ENCODE results near the gene LCOR. TPM values are rescaled to one million over a fixed set of nuclear protein-coding genes. Genes with fewer than 3 reads are reported as not detected.

LCOR gene
- total RNA-seq, 1 donor: 29.9 TPM

DNA sequence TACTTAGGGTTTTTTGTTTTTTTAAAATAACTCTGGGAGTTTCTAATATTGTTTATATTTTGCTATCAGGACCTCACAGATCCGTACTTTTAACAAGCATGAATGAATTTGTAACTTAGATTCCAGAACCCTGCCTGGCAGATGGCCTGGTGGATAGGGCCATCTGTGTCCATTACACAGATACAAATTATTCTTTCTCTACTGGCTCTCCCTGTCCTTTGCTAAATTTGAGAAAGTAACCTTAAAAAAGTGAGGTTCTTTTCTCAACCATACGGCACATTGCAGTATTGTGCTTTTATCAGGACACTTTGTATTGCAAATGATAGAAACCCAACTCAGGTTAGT lies 26.6 kb downstream of the LCOR start:
- DNase-seq (ENCODE audit: low read depth): no peak
- TF ChIP-seq, protein P1, sequence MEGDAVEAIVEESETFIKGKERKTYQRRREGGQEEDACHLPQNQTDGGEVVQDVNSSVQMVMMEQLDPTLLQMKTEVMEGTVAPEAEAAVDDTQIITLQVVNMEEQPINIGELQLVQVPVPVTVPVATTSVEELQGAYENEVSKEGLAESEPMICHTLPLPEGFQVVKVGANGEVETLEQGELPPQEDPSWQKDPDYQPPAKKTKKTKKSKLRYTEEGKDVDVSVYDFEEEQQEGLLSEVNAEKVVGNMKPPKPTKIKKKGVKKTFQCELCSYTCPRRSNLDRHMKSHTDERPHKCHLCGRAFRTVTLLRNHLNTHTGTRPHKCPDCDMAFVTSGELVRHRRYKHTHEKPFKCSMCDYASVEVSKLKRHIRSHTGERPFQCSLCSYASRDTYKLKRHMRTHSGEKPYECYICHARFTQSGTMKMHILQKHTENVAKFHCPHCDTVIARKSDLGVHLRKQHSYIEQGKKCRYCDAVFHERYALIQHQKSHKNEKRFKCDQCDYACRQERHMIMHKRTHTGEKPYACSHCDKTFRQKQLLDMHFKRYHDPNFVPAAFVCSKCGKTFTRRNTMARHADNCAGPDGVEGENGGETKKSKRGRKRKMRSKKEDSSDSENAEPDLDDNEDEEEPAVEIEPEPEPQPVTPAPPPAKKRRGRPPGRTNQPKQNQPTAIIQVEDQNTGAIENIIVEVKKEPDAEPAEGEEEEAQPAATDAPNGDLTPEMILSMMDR (IDR thresholded peaks at IDR 0.05; ENCODE audit: insufficient read depth, low read length): no peak
- H3K4me3 ChIP-seq (ENCODE audit: low read depth, low read length): no peak overlapping the region

DNA sequence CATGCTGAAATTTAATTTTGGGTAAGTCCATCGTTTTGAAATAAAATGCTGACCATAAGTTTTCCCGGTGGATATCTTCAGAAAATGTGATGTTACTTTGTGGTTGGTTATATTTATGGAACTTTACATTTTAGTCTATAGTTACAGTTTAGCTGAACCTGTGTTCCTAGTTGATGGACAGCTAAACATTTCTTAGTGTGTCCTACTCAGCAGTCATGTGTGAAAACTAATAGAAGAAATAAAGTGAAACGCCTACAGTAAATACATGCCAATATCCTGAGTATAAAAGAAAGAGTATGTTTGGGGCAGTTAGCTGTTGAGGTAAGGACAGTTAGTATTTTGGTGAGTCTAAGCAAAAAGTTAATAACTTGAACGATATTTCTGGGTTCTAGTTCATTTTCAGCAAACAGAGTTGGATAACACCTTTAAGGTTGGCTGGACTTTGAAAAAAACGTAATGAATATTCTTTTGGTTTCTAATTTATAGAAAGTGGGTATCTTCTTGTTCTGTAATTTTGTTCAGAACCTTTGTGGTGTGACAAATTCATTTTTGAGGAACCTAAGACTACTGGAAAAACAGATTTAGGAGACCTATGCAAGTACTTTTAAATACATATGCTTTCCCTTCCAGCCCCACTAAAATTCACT lies 28.7 kb downstream of the LCOR start:
- no peak for DNase-seq (ENCODE audit: low read depth)
- no peak overlapping the region for H3K4me3 ChIP-seq (ENCODE audit: low read depth, low read length)
- TF ChIP-seq, protein P1 (IDR thresholded peaks at IDR 0.05; ENCODE audit: insufficient read depth, low read length): no peak

DNA sequence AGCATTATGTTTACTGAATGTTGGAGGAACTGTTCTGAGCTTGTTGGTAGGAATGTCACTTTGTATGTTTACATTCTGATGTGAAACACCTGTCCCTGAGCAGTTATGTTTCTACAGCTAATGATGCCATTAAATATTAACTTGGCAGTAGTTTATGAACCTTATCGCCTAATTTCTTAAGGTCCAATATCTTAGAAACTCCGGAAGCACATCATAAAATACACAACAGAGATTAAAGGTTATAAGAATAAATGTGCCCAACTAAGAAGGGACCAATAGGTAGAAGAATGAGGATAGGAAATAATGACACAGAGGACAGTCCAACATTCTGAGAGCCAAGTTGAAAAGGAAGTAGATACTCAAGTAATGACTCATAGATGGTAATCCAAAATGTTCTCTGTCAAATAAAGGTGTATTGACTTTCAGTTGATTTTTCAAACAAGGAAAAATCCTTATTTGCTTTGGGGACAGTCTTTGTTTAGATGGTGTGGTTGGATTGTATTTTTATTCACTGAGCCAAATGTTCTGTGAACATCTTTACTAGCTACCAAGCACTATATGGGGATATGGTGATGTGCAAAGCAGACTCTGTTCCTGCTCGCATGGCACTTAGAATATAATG lies 31.9 kb downstream of the LCOR start:
- TF ChIP-seq, protein P1 (IDR thresholded peaks at IDR 0.05; ENCODE audit: insufficient read depth, low read length): no peak
- DNase-seq (ENCODE audit: low read depth): peak; percentile 46
- H3K4me3 ChIP-seq (ENCODE audit: low read depth, low read length): no peak overlapping the region

DNA sequence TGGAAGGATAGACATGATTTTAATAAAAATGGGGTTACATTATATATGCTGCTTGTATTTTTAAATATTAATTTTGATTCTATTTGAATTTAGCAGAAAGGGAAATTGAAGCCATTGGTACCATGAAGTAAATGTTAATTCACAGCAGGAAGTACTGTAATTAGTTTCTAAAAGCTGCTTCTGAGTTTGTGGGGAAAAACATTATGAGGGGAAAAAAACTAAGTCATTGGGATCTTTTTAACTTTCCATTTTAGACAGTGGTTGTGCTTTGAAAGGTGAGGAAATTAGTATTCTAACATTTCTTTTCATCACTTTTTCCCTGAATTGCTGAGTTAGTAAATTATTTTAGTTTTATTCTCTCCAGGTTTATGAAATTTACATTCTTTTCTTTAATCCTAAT lies 41.0 kb downstream of the LCOR start:
- H3K4me3 ChIP-seq (ENCODE audit: low read depth, low read length): no peak overlapping the region
- TF ChIP-seq, protein P1 (IDR thresholded peaks at IDR 0.05; ENCODE audit: insufficient read depth, low read length): no peak

DNA sequence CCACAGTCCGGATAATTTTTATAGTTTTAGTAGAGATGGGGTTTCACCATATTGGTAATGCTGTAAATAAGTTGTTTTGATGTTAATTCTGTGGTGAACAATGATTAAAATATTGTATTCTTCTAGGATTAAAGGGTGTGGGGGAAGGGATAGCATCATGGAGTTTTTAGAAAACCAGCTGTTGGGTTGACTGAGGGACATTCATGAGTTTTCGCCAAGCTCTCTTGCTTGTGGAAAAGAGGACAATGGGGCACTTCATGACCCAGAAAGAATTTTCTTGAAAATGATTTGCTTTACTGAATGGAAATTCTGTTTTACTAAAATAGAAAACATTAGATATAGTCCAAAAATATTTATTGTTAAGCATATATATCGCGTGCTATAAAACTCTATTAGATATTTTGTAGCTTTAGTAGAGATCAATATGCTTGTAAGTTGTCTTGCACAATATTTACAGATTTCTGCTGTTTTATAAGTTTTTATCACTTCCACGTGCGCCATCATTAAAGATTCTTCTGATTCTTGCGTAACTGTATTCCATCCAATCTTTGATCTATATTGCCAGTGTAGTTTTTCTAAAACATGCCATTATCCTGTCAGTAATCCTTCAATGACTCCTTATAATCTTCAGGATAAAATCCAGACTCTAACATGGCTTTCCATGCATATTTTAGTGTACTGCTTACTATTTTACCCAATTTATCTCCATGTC lies 41.8 kb downstream of the LCOR start:
- no peak for DNase-seq (ENCODE audit: low read depth)
- TF ChIP-seq, protein P1 (IDR thresholded peaks at IDR 0.05; ENCODE audit: insufficient read depth, low read length): no peak
- no peak overlapping the region for H3K4me3 ChIP-seq (ENCODE audit: low read depth, low read length)

More for the DNA sequence above, 41.0 kb downstream of the LCOR start:
- DNase-seq (ENCODE audit: low read depth): no peak

DNA sequence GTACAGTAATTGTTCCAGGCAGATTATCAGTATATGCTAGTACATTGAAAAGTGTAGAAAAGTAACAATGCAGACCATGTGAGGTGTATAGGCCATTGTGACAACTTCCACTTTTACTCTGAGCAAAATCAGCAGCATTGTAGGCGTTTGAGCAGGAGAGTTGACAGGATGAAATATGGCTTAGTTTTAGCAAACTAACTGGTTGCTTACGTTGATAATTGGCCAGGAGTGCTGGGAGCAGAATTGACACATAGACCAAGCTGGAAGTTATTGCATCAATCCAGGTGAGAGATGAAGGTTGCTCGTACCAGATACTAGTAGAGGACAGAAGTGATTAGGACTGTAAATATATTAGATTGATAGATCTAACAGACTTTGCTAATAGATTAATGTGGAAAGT lies 46.0 kb downstream of the LCOR start:
- TF ChIP-seq, protein P1 (IDR thresholded peaks at IDR 0.05; ENCODE audit: insufficient read depth, low read length): no peak
- H3K4me3 ChIP-seq (ENCODE audit: low read depth, low read length): no peak overlapping the region
- no peak for DNase-seq (ENCODE audit: low read depth)
